ENCODE data around the gene SVBP. TPM values are rescaled to one million over a fixed set of nuclear protein-coding genes. Genes with fewer than 3 reads are reported as not detected.

The SVBP gene
- polyA plus RNA-seq, 2 of the 4 experiments (the other 2 are of a cell fraction), result 9.1 to 24.8 TPM

GRCh38 chr1:42784547-42784945 lies 32.7 kb downstream of the SVBP start:
- no peak for ATAC-seq
- H3K4me3 ChIP-seq, result no peak overlapping the region
- H3K4me2 ChIP-seq, result no peak overlapping the region
- H3K9me3 ChIP-seq, result no peaks in the 10 kb centered on the region
- POLR2A ChIA-PET, result no interaction called here
- no peak overlapping the region for H3K27ac ChIP-seq
- FAIRE-seq, result no peak
- no peaks in the 10 kb centered on the region for H3K4me1 ChIP-seq
- no peak for DNase-seq (ENCODE audit: low read depth in 1 of 2, low spot score in 1 of 2)
- CTCF ChIA-PET, result interaction anchor here (1.3 kb wide), 1 partner anchor 289 kb away, joined by 3 read pairs; no protein-coding TSS in a partner anchor
- WGBS (ENCODE audit: missing lambda C conversion rate), result 100% methylated on average over 4 of the region's 18 CpGs
- TF ChIP-seq RAD21 (conservative IDR thresholded peaks at IDR 0.05 in 1 of 2, IDR thresholded peaks at IDR 0.05 in 1 of 2) (no peak), MAFK (IDR thresholded peaks at IDR 0.05; ENCODE audit: partially characterized antibody) (no peak), TFCP2L1 (CRISPR knock-in tag; IDR thresholded peaks at IDR 0.05) (no peak), JUN (IDR thresholded peaks at IDR 0.05) (no peak), POLR2AphosphoS2 (conservative IDR thresholded peaks at IDR 0.05; ENCODE audit: low read length) (no peak), KDM5A (IDR thresholded peaks at IDR 0.05) (no peak), RNF2 (IDR thresholded peaks at IDR 0.05; ENCODE audit: borderline replicate concordance, low read depth) (no peak), BHLHE40 (IDR thresholded peaks at IDR 0.05; ENCODE audit: low read depth, low read length) (no peak), NR3C1 (IDR thresholded peaks at IDR 0.05) (no peak), HOXB13 (CRISPR knock-in tag; IDR thresholded peaks at IDR 0.05; ENCODE audit: low read depth) (no peak), TP53 (CRISPR knock-in tag; IDR thresholded peaks at IDR 0.05) (no peak), HOXA7 (CRISPR knock-in tag; IDR thresholded peaks at IDR 0.05) (no peak), GATA3 (IDR thresholded peaks at IDR 0.05; ENCODE audit: borderline replicate concordance) (no peak), BCL3 (IDR thresholded peaks at IDR 0.05) (no peak), EP300 (IDR thresholded peaks at IDR 0.05) (no peak), NPAS2 (CRISPR knock-in tag; IDR thresholded peaks at IDR 0.05; ENCODE audit: borderline replicate concordance) (no peak), EHMT2 (IDR thresholded peaks at IDR 0.05; ENCODE audit: low read depth) (no peak)
- TF ChIP-seq, protein P1, sequence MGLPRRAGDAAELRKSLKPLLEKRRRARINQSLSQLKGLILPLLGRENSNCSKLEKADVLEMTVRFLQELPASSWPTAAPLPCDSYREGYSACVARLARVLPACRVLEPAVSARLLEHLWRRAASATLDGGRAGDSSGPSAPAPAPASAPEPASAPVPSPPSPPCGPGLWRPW (IDR thresholded peaks at IDR 0.05), result no peak

DNA sequence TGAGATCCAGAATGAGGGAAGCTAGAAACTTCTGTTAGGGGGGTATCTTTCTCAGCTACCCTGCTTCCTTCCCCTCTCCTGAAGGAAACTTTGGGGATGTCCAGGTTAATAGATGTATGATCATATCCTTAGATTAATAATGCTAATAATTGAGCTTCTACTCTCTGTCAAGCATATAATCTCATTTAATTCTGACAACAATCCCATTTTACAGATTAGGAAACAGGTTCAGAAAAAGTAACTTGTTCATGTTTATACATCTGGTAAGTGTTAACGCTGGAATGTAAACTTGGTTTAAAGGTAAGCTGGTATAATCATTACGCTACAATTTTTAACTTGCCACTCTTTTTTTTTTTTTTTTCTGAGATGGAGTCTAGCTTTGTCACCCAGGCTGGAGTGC lies 34.1 kb downstream of the SVBP start:
- CTCF ChIA-PET, result interaction anchor here (1.0 kb wide), 1 partner anchor 291 kb away, joined by 4 read pairs; no protein-coding TSS in a partner anchor
- TF ChIP-seq JUNB (IDR thresholded peaks at IDR 0.05), result no peak
- no peak for TF ChIP-seq ELK1 (IDR thresholded peaks at IDR 0.05; ENCODE audit: low read depth, low read length)
- TF ChIP-seq TFCP2L1 (CRISPR knock-in tag; IDR thresholded peaks at IDR 0.05), result no peak
- no peak for TF ChIP-seq CTCF (IDR thresholded peaks at IDR 0.05)
- TF ChIP-seq HOXB5 (CRISPR knock-in tag; IDR thresholded peaks at IDR 0.05), result no peak
- TF ChIP-seq BCL3 (IDR thresholded peaks at IDR 0.05), result no peak
- TF ChIP-seq HDAC2 (IDR thresholded peaks at IDR 0.05), result no peak
- no peak for TF ChIP-seq RNF2 (IDR thresholded peaks at IDR 0.05; ENCODE audit: borderline replicate concordance, low read depth)
- TF ChIP-seq JUN (IDR thresholded peaks at IDR 0.05), result no peak
- no peak for TF ChIP-seq CHD2 (IDR thresholded peaks at IDR 0.05; ENCODE audit: low read length, partially characterized antibody)
- no peak for TF ChIP-seq CEBPB (IDR thresholded peaks at IDR 0.05)
- TF ChIP-seq ZSCAN20 (CRISPR knock-in tag; IDR thresholded peaks at IDR 0.05), result no peak
- TF ChIP-seq ZNF302 (CRISPR knock-in tag; IDR thresholded peaks at IDR 0.05), result no peak
- no peak for TF ChIP-seq POLR2AphosphoS2 (conservative IDR thresholded peaks at IDR 0.05; ENCODE audit: low read length)
- TF ChIP-seq RARB (CRISPR knock-in tag; IDR thresholded peaks at IDR 0.05), result no peak
- no peak for TF ChIP-seq BHLHE40 (IDR thresholded peaks at IDR 0.05; ENCODE audit: low read depth, low read length)
- no peak for TF ChIP-seq POLR2A (IDR thresholded peaks at IDR 0.05; ENCODE audit: low read length)
- Histone ChIP-seq H3K4me1 (no peaks in the 10 kb centered on the region), H3K9me3 (no peaks in the 10 kb centered on the region), H3K27ac (no peak overlapping the region), H3K4me2 (no peak overlapping the region), H3K4me3 (no peak overlapping the region)
- FAIRE-seq, result no peak
- 89% methylated on average over 2 of the region's 2 CpGs for WGBS (ENCODE audit: missing lambda C conversion rate)
- ATAC-seq, result no peak
- DNase-seq (ENCODE audit: low read depth in 1 of 2, low spot score in 1 of 2), result no peak
- POLR2A ChIA-PET, result no interaction called here

Data from A549 (cell line).